K562 (cell line): Measurements from ENCODE around the gene ZNF599. TPM values are rescaled to one million over a fixed set of nuclear protein-coding genes. Genes with fewer than 3 reads are reported as not detected.

Experiments used
- ATAC-seq: fragments of 200-7000 bp; cut with Tn5 transposase; 3 replicates; pipeline ENCODE4 v1.9.1; 2020; ENCODE audit warnings: moderate library complexity
- BruUV-seq: library from RNA; stranded (reverse); fragments of 400-500 nt; replicated peaks from 2 replicates; lab custom pipeline; 2021; lab: Mats Ljungman, UMichigan
- CTCF ChIA-PET: fragments of 300-600 bp; formaldehyde crosslinking; extraction: SDS; loops from one replicate; lab custom pipeline; 2021; ENCODE audit warnings: low intra/inter-chr PET ratio; lab: Yijun Ruan, JAX
- POLR2A ChIA-PET: fragments of 300-600, 350-650 bp; sonication (Branson Sonifier 250); formaldehyde crosslinking; extraction: SDS; loops from one replicate; lab custom pipeline; 2021; ENCODE audit warnings: antibody characterized with exemption, inconsistent platforms; lab: Yijun Ruan, JAX
- DNase-seq, 4 experiments: peaks; one replicate each; pipeline versions ENCODE4 v3.0.0 to v3.0.0-alpha.2; 2011 to 2018; ENCODE audit warnings: low spot score in 3 of 4, mixed read lengths in 3 of 4; ENCODE audit errors: extremely low read depth in 1 of 4
- FAIRE-seq: peaks from 2 replicates; lab custom pipeline; 2011; peaks lifted over from hg19 to GRCh38; lab: Jason Lieb, UNC
- H2AFZ ChIP-seq: 2 replicates; pipeline ENCODE4 v1.6.0; 2011; ENCODE audit warnings: low read depth, low read length, control low read depth, inconsistent platforms
- H3K27ac ChIP-seq: fragments of 200-600 bp; 3 replicates; pipeline ENCODE4 v1.8.0; 2011; ENCODE audit warnings: low read depth, mild to moderate bottlenecking, control low read depth, inconsistent platforms, low read length, moderate library complexity, mixed read lengths; ENCODE audit errors: extremely low read depth
- H3K27me3 ChIP-seq, 2 experiments: fragments of 300-600 bp in 1 of 2; 2 replicates in 1 of 2; 3 replicates in 1 of 2; pipeline versions ENCODE4 v1.6.0 to v1.8.0; 2011; ENCODE audit warnings: inconsistent platforms in 2 of 2, low read length in 2 of 2, mild to moderate bottlenecking in 1 of 2, mixed read lengths in 1 of 2, moderate library complexity in 1 of 2; ENCODE audit not compliant: control insufficient read depth in 2 of 2, insufficient read depth in 2 of 2
- H3K36me3 ChIP-seq: fragments of 300-600 bp; 3 replicates; pipeline ENCODE4 v1.8.0; 2011; ENCODE audit warnings: mild to moderate bottlenecking, low read length, inconsistent platforms; ENCODE audit not compliant: control insufficient read depth, insufficient read depth
- H3K4me1 ChIP-seq, 2 experiments: fragments of 200-600 bp in 1 of 2; replicated peaks in 1 of 2; 2 replicates in 1 of 2; 3 replicates in 1 of 2; pipeline versions ENCODE4 v1.5.1 to v1.8.0; 2011; ENCODE audit warnings: inconsistent platforms in 2 of 2, low read length in 2 of 2, mild to moderate bottlenecking in 1 of 2, mixed read lengths in 1 of 2, moderate library complexity in 1 of 2; ENCODE audit not compliant: control insufficient read depth in 2 of 2, insufficient read depth in 2 of 2
- H3K4me2 ChIP-seq: 2 replicates; pipeline ENCODE4 v1.6.1; 2011; ENCODE audit warnings: low read length, control low read depth, inconsistent platforms, mixed read lengths; ENCODE audit not compliant: insufficient read depth
- H3K4me3 ChIP-seq: fragments of 200-600 bp; sonication (generic), shearing (Covaris generic); 2 replicates; pipeline ENCODE4 v1.5.1; 2016; ENCODE audit warnings: control low read depth, inconsistent platforms
- H3K79me2 ChIP-seq: fragments of 200-600 bp; 3 replicates; pipeline ENCODE4 v1.8.0; 2011; ENCODE audit warnings: low read length, inconsistent platforms; ENCODE audit not compliant: control insufficient read depth, insufficient read depth
- H3K9ac ChIP-seq, 2 experiments: 2 replicates each; pipeline versions ENCODE4 v1.6.0 to v1.6.1; 2011; ENCODE audit warnings: low read depth in 2 of 2, low read length in 2 of 2, control low read depth in 1 of 2, inconsistent platforms in 1 of 2, mild to moderate bottlenecking in 1 of 2, mixed read lengths in 1 of 2; ENCODE audit not compliant: insufficient read depth in 1 of 2
- H3K9me1 ChIP-seq: one replicate; pipeline ENCODE4 v1.6.0; 2011; ENCODE audit warnings: inconsistent platforms, mild to moderate bottlenecking, low read length, moderate library complexity; ENCODE audit not compliant: control insufficient read depth, insufficient read depth
- H3K9me3 ChIP-seq: replicated peaks from 2 replicates; pipeline ENCODE4 v1.5.1; 2011; ENCODE audit warnings: low read depth, low read length, inconsistent platforms; ENCODE audit not compliant: control insufficient read depth, insufficient read depth
- H4K20me1 ChIP-seq: replicated peaks from 2 replicates; pipeline ENCODE4 v1.6.1; 2011; ENCODE audit warnings: low read length, inconsistent platforms, mixed read lengths; ENCODE audit not compliant: control insufficient read depth, insufficient read depth
- DPF2 ChIP-seq: fragments of 450-650 bp; IDR thresholded peaks from 2 replicates; pipeline ENCODE4 v1.6.1; 2016
- ELK1 ChIP-seq: sonication (generic); formaldehyde crosslinking; IDR thresholded peaks from 2 replicates; pipeline ENCODE4 v1.8.1; 2022; ENCODE audit warnings: missing genetic modification reagents
- ID3 ChIP-seq, 2 experiments: fragments of 250-450 bp in 1 of 2; fragments of 450-650 bp in 1 of 2; sonication (Bioruptor Pico) in 1 of 2; IDR thresholded peaks; 2 replicates each; pipeline versions ENCODE4 v1.6.1 to v1.8.0; 2016 to 2021; ENCODE audit warnings: mild to moderate bottlenecking in 2 of 2, moderate library complexity in 2 of 2, missing compliant biosample characterization in 1 of 2, missing genetic modification characterization in 1 of 2
- JUND ChIP-seq, 2 experiments: IDR thresholded peaks; 2 replicates in 1 of 2; 3 replicates in 1 of 2; pipeline ENCODE4 v1.6.1; 2011; ENCODE audit warnings: borderline replicate concordance in 2 of 2, low read depth in 2 of 2, low read length in 2 of 2, improper control_type of control experiment in 1 of 2, missing biosample characterization in 1 of 2, missing genetic modification characterization in 1 of 2, missing genetic modification reagents in 1 of 2
- KDM2B ChIP-seq: fragments of 250-450 bp; sonication (Bioruptor Pico); IDR thresholded peaks from 2 replicates; pipeline ENCODE4 v1.8.0; 2021; ENCODE audit warnings: mild to moderate bottlenecking, moderate library complexity
- KLF6 ChIP-seq: fragments of 250-450 bp; sonication (Bioruptor Pico); IDR thresholded peaks from 2 replicates; pipeline ENCODE4 v1.4.0; 2020; ENCODE audit warnings: mild to moderate bottlenecking, moderate library complexity, borderline replicate concordance
- L3MBTL2 ChIP-seq: fragments of 450-650 bp; IDR thresholded peaks from 2 replicates; pipeline ENCODE4 v1.6.1; 2016; ENCODE audit warnings: mild to moderate bottlenecking, moderate library complexity
- NBN ChIP-seq: fragments of 450-650 bp; IDR thresholded peaks from 2 replicates; pipeline ENCODE4 v1.6.1; 2016; ENCODE audit warnings: low read depth, mild to moderate bottlenecking
- NEUROD1 ChIP-seq: fragments of 150-350 bp; IDR thresholded peaks from 2 replicates; pipeline ENCODE4 v1.6.1; 2014; ENCODE audit warnings: borderline replicate concordance, low read length, low read depth; ENCODE audit not compliant: partially characterized antibody
- NONO ChIP-seq, 2 experiments: fragments of 200-400 bp in 1 of 2; fragments of 450-650 bp in 1 of 2; formaldehyde crosslinking in 1 of 2; IDR thresholded peaks; 2 replicates each; pipeline ENCODE4 v1.6.1; 2017; ENCODE audit warnings: low read depth in 2 of 2, mild to moderate bottlenecking in 2 of 2, moderate library complexity in 2 of 2, low read length in 1 of 2
- ZC3H11A ChIP-seq: IDR thresholded peaks from 2 replicates; pipeline ENCODE4 v1.6.1; 2012; ENCODE audit warnings: low read depth, low read length, improper control_type of control experiment
- ZNF324 ChIP-seq: fragments of 250-450 bp; sonication (Bioruptor Pico); IDR thresholded peaks from 2 replicates; pipeline ENCODE4 v1.4.0; 2020; ENCODE audit warnings: mild to moderate bottlenecking
- ZNF445 ChIP-seq: fragments of 250-450 bp; sonication (Bioruptor Pico); IDR thresholded peaks from 2 replicates; pipeline ENCODE4 v1.4.0; 2020; ENCODE audit warnings: low read depth, mild to moderate bottlenecking, moderate library complexity
- WGBS: fragments of 100-300 bp; shearing (Covaris generic); methylation state at CpG from one replicate; pipeline ENCODE4 v1.1.6; 2016; ENCODE audit warnings: low coverage, mixed read lengths; ENCODE audit not compliant: insufficient coverage; ENCODE audit errors: missing lambda C conversion rate; 5-methylcytosine and 5-hydroxymethylcytosine counted together
- in situ Hi-C: fragments of 300-500 bp; cut with MboI; formaldehyde crosslinking; loops from 4 replicates; pipeline ENCODE4 v1.15.0; 2018; ENCODE audit warnings: inconsistent platforms, mixed read lengths
- intact Hi-C: fragments of 100-400 bp; cut with micrococcal nuclease; formaldehyde crosslinking; loops from 2 replicates; pipeline ENCODE4 v1.14.2; 2022
- polyA plus RNA-seq, 8 experiments: library from polyadenylated mRNA; depleted of rRNA in 4 of 8; stranded (reverse) in 5 of 8; unstranded in 3 of 8; fragments of >200 nt; fragmentation: Nextera tagmentation in 2 of 8; fragmentation: Illumina TruSeq in 1 of 8; extraction: Ambion mirVana in 2 of 8; extraction: Trizol in 1 of 8; gene quantifications; 2 replicates each; pipeline versions ENCODE4 v1.2.1 to v1.2.3, GENCODE V29; 2011 to 2014; ENCODE audit warnings: inconsistent platforms in 1 of 8, missing spikeins in 1 of 8
- total RNA-seq, 7 experiments: library from RNA; depleted of rRNA in 6 of 7; stranded (reverse); fragments of >200 nt in 6 of 7; fragmentation: Illumina TruSeq in 2 of 7; extraction: Trizol in 2 of 7; gene quantifications; 2 replicates each; pipeline versions ENCODE4 v1.2.1 to v1.2.3, GENCODE V29; 2011 to 2021; ENCODE audit warnings: low replicate concordance in 1 of 7

The ZNF599 gene
- total and polyA plus RNA-seq, 9 of the 15 experiments (the other 6 are each of a cell fraction or from before 2014, with no cell fraction given), result 0.71 to 6.7 (median 2.8) TPM

- H3K4me3 ChIP-seq, result no peak overlapping the region
- FAIRE-seq (no peak), DNase-seq (no peak)
- peak; percentile 91 for TF ChIP-seq ZNF324 (CRISPR knock-in tag)
- TF ChIP-seq KDM2B, result no peak
- TF ChIP-seq, all 486 proteins: peak for 1
- Histone ChIP-seq H3K4me2 (no peak overlapping the region), H3K9ac (no peak overlapping the region), H4K20me1 (no peaks in the 10 kb centered on the region), H3K4me1 (peaks cover 0 to 4% of the 10 kb centered on the region in 2 experiments; a peak in 2 of 5 replicates), H3K9me1 (no peaks in the 10 kb centered on the region), H3K36me3 (no peaks in the 10 kb centered on the region), H3K27me3 (0 out of 5 replicates have a peak, but pooled peaks cover 0 to 4% of the 10 kb centered on the region in 2 experiments), H3K27ac (no peak overlapping the region), H2AFZ (no peak overlapping the region), H3K79me2 (no peaks in the 10 kb centered on the region), H3K9me3 (peaks cover 2% of the 10 kb centered on the region; the same call in 1 of the 2 replicates)
- CTCF ChIA-PET, result interaction anchor here (0.7 kb wide), 1 partner anchor 213 kb away, joined by 4 read pairs; no protein-coding TSS in a partner anchor
- BruUV-seq, result no TSS peak
- ATAC-seq, result no peak
- in situ Hi-C loops, result loop anchor here (25.0 kb wide), 1 partner anchor 1278 kb away; no protein-coding TSS in a partner anchor
- POLR2A ChIA-PET, result no interaction called here
- intact Hi-C loops, result no loop called here
These were observed 57.7 kb downstream of the ZNF599 start for GRCh38 chr19:34715357-34715756.

GRCh38 chr19:34713262-34713637, 59.8 kb downstream of the ZNF599 start:
- Histone ChIP-seq H3K4me2 (no peak overlapping the region), H3K4me3 (no peak overlapping the region), H4K20me1 (no peaks in the 10 kb centered on the region), H3K9ac (no peak overlapping the region), H3K9me3 (peaks cover 2% of the 10 kb centered on the region; the same call in 1 of the 2 replicates), H3K27ac (no peak overlapping the region), H3K36me3 (no peaks in the 10 kb centered on the region), H3K27me3 (0 out of 5 replicates have a peak, but pooled peaks cover 0 to 4% of the 10 kb centered on the region in 2 experiments), H3K79me2 (no peaks in the 10 kb centered on the region), H3K9me1 (no peaks in the 10 kb centered on the region), H2AFZ (no peak overlapping the region), H3K4me1 (peaks cover 0 to 4% of the 10 kb centered on the region in 2 experiments; a peak in 2 of 5 replicates)
- ChIA-PET CTCF (interaction anchor here (0.5 to 3.2 kb wide), 5 partner anchors 73 to 935 kb away, joined by 3 to 29 read pairs (median 4); no protein-coding TSS in a partner anchor), POLR2A (interaction anchor here (0.6 kb wide), 1 partner anchor 941 kb away, joined by 5 read pairs; no protein-coding TSS in a partner anchor)
- TF ChIP-seq KLF6 (CRISPR knock-in tag) (no peak), JUND (IDR thresholded peaks at IDR 0.05; ENCODE audit: borderline replicate concordance, low read depth, low read length) (no peak), JUND (tag; IDR thresholded peaks at IDR 0.05; ENCODE audit: borderline replicate concordance, low read depth, low read length) (no peak), ZC3H11A (no peak), NONO (IDR thresholded peaks at IDR 0.05; ENCODE audit: low read depth in 2 of 2, low read length in 1 of 2) (no peak), ID3 (CRISPR knock-in tag; IDR thresholded peaks at IDR 0.05) (no peak), ID3 (tag; IDR thresholded peaks at IDR 0.05) (no peak), L3MBTL2 (no peak), NEUROD1 (no peak), ZNF445 (CRISPR knock-in tag) (no peak), NBN (no peak), DPF2 (no peak), ELK1 (CRISPR knock-in tag) (no peak)
- no TSS peak for BruUV-seq
- intact Hi-C loops (no loop called here), in situ Hi-C loops (loop anchor here (5.0 to 25.0 kb wide), 2 partner anchors 76 to 1276 kb away; no protein-coding TSS in a partner anchor)
- WGBS, result 0% methylated on average over 2 of the region's 2 CpGs
- DNase-seq, result no peak
- no peak for ATAC-seq
- FAIRE-seq, result no peak
